Lung (tissue), 12 donors: ENCODE results near the gene FANCD2. TPM values are rescaled to one million over a fixed set of nuclear protein-coding genes. Genes with fewer than 3 reads are reported as not detected.
"Not testable (repeated sequence)": the region's sequence is repeated elsewhere in the genome, so short reads cannot be mapped to it uniquely, and the experiment has no call there.

Source experiments
- ATAC-seq: fragments of 200-7000 bp; cut with Tn5 transposase; one replicate; pipeline ENCODE4 v1.9.1; 2020; ENCODE audit warnings: moderate number of reproducible peaks; ENCODE audit not compliant: insufficient read depth, low FRiP score
- DNase-seq, 3 donors: peaks; one replicate each; pipeline ENCODE4 v3.0.0-alpha.2; 2013 to 2017
- H3K27ac ChIP-seq, 2 donors: one replicate each; pipeline ENCODE4 v1.5.1; 2013; ENCODE audit warnings: mild to moderate bottlenecking in 2 of 2, moderate library complexity in 2 of 2, control low read depth in 1 of 2, inconsistent platforms in 1 of 2, low read depth in 1 of 2, low read length in 1 of 2
- H3K27me3 ChIP-seq, 3 donors: one replicate each; pipeline ENCODE4 v1.5.1; 2013; ENCODE audit warnings: low read length in 2 of 3; ENCODE audit not compliant: control insufficient read depth in 3 of 3, insufficient read depth in 3 of 3
- H3K36me3 ChIP-seq, 4 donors: one replicate each; pipeline ENCODE4 v1.5.1; 2013; ENCODE audit warnings: low read length in 4 of 4, mild to moderate bottlenecking in 1 of 4, moderate library complexity in 1 of 4; ENCODE audit not compliant: control insufficient read depth in 4 of 4, insufficient read depth in 4 of 4
- H3K4me1 ChIP-seq, 5 donors: one replicate each; pipeline ENCODE4 v1.5.1; 2013; ENCODE audit warnings: low read length in 5 of 5, mild to moderate bottlenecking in 2 of 5, moderate library complexity in 1 of 5; ENCODE audit not compliant: control insufficient read depth in 5 of 5, insufficient read depth in 5 of 5
- H3K4me3 ChIP-seq: one replicate; pipeline ENCODE4 v1.5.1; 2013; ENCODE audit warnings: mild to moderate bottlenecking, control low read depth, moderate library complexity
- H3K9ac ChIP-seq, 2 donors: one replicate each; pipeline ENCODE4 v1.5.1; 2013; ENCODE audit warnings: low read length in 2 of 2, control low read depth in 1 of 2; ENCODE audit not compliant: insufficient read depth in 1 of 2
- H3K9me3 ChIP-seq, 4 donors: one replicate each; pipeline ENCODE4 v1.5.1; 2013; ENCODE audit warnings: low read length in 3 of 4, mild to moderate bottlenecking in 1 of 4, moderate library complexity in 1 of 4; ENCODE audit not compliant: control insufficient read depth in 4 of 4, insufficient read depth in 3 of 4
- CTCF ChIP-seq: IDR thresholded peaks from 2 replicates; pipeline ENCODE4 v1.5.1; 2012; ENCODE audit warnings: mild to moderate bottlenecking; ENCODE audit errors: control extremely low read depth, extremely low read depth
- WGBS, 2 donors: extraction: QIAGEN DNeasy Blood & Tissue Kit; methylation state at CpG; one replicate each; pipeline ENCODE4 v1.1.7; 2013; 5-methylcytosine and 5-hydroxymethylcytosine counted together
- polyA plus RNA-seq, 2 donors: library from polyadenylated mRNA; stranded (reverse); fragments of 200-250 nt; gene quantifications; one replicate each; pipeline ENCODE4 v1.2.1, GENCODE V29; 2013
- total RNA-seq, 2 donors: library from RNA; depleted of rRNA in 1 of 2; stranded (reverse); fragments of >200 nt in 1 of 2; gene quantifications; one replicate each; pipeline ENCODE4 v1.2.1, GENCODE V29; 2014 to 2021
- donor health status: control.
- donor health status: control.
- donor health status: Bipolar disorder and iron deficiency.
- donor health status: healthy.
- donor health status: DM: yes; HTN: yes; CAD: no.

The FANCD2 gene
- total and polyA plus RNA-seq, 4 donors, result 2.9 to 8.6 (median 4.4) TPM

- DNase-seq, result no peak
- Histone ChIP-seq H3K36me3 (peaks cover 0 to 4% (median 2%) of the 10 kb centered on the region in 4 donors), H3K27me3 (no peaks in the 10 kb centered on the region), H3K4me1 (peaks cover 0 to 9% (median 5%) of the 10 kb centered on the region in 5 donors), H3K4me3 (no peak overlapping the region), H3K9me3 (no peaks in the 10 kb centered on the region), H3K9ac (no peak overlapping the region), H3K27ac (no peak overlapping the region)
- WGBS, 2 donors, result 84 to 93% methylated on average over 4 of the region's 4 CpGs
- no peak for ATAC-seq
- TF ChIP-seq CTCF, result no peak
These were observed 93.1 kb downstream of the FANCD2 start for GRCh38 chr3:10119376-10119775.

- peaks cover 0 to 9% (median 5%) of the 10 kb centered on the region in 5 donors for H3K4me1 ChIP-seq
- no peaks in the 10 kb centered on the region for H3K9me3 ChIP-seq
- no peak overlapping the region for H3K27ac ChIP-seq
- DNase-seq (no peak), ATAC-seq (no peak)
- H3K9ac ChIP-seq, result no peak overlapping the region
- no peak overlapping the region for H3K4me3 ChIP-seq
- WGBS, 2 donors, result 93 to 94% methylated on average over 2 of the region's 2 CpGs
- H3K27me3 ChIP-seq, result no peaks in the 10 kb centered on the region
- no peak for TF ChIP-seq CTCF
- H3K36me3 ChIP-seq, result peaks cover 4 to 9% (median 5%) of the 10 kb centered on the region in 4 donors
These were observed 94.8 kb downstream of the FANCD2 start for GRCh38 chr3:10121064-10121463.

- peaks cover 8 to 24% (median 15%) of the 10 kb centered on the region in 4 donors for H3K36me3 ChIP-seq
- no peak overlapping the region for H3K4me3 ChIP-seq
- no peaks in the 10 kb centered on the region for H3K27me3 ChIP-seq
- H3K27ac ChIP-seq, result no peak overlapping the region
- no peaks in the 10 kb centered on the region for H3K4me1 ChIP-seq
- TF ChIP-seq CTCF, result no peak
- H3K9ac ChIP-seq, result no peak overlapping the region
- no peaks in the 10 kb centered on the region for H3K9me3 ChIP-seq
- DNase-seq (no peak), ATAC-seq (no peak)
- 85 to 86% methylated on average over 4 of the region's 4 CpGs for WGBS, 2 donors
These were observed 96.5 kb downstream of the FANCD2 start for GRCh38 chr3:10122724-10123123.

- H3K27me3 ChIP-seq, H3K9ac ChIP-seq, H3K27ac ChIP-seq, ATAC-seq, H3K36me3 ChIP-seq, H3K4me1 ChIP-seq, DNase-seq, H3K9me3 ChIP-seq, H3K4me3 ChIP-seq: not testable (repeated sequence)
- WGBS, 2 donors, result 89 to 91% methylated on average over 9 of the region's 9 CpGs
These were observed 109.6 kb downstream of the FANCD2 start for GRCh38 chr3:10135872-10136271.
